ENCODE measurements around the gene REG1A.

DNA sequence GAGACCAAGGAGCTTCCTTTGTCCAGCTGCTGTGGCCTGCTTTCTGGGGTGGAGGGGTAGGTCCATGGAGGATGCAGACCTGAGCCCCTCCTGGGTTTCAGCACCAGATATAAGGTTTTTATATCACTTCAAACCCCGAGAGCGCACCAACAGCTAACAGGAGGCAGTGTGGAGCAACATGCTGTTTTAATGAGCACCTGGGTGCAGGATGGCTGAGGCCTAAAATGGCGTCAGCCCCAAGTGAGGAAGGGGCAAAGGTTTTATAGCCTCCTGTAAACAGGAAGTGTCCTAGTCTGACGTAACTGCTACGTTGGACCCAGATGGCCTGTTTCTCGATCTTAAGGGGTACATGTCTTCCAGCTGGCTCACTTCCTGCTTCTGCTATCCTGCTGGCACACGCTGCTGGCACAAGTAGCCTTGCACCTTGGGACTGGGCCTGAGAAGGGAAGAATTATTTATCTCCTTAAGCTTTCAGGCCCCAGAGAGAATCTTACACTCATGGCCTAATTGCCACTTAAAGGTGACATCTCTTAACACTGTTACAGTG, 21.1 kb upstream of the REG1A start:
- no peak for TF ChIP-seq MAX (IDR thresholded peaks at IDR 0.05)
- no peak for TF ChIP-seq EP300 (IDR thresholded peaks at IDR 0.05; ENCODE audit: borderline replicate concordance)
- TF ChIP-seq TCF12 (IDR thresholded peaks at IDR 0.05; ENCODE audit: low read depth): no peak
- TF ChIP-seq ZBTB7A (IDR thresholded peaks at IDR 0.05; ENCODE audit: low read depth): no peak
- TF ChIP-seq YY1 (IDR thresholded peaks at IDR 0.05; ENCODE audit: low read depth): no peak
- no peak for TF ChIP-seq CREB1 (IDR thresholded peaks at IDR 0.05; ENCODE audit: low read depth)
- TF ChIP-seq, protein P1, sequence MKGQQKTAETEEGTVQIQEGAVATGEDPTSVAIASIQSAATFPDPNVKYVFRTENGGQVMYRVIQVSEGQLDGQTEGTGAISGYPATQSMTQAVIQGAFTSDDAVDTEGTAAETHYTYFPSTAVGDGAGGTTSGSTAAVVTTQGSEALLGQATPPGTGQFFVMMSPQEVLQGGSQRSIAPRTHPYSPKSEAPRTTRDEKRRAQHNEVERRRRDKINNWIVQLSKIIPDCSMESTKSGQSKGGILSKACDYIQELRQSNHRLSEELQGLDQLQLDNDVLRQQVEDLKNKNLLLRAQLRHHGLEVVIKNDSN (IDR thresholded peaks at IDR 0.05): no peak
- no peak for TF ChIP-seq TEAD4 (IDR thresholded peaks at IDR 0.05)
- TF ChIP-seq CEBPB (IDR thresholded peaks at IDR 0.05): no peak

All from Ishikawa (cell line).